Activated T-helper 2 cell treated with anti-CD3 and anti-CD28 coated beads, Interferon-gamma antibody, Interleukin-2, Interleukin-4, amounts not matched to agents 10 μg/mL and 5 μg/mL and 100 μg/mL, durations not matched to agents 14 hours and 24 hours and 36 hours (primary cell): ENCODE measurements around the gene UGT1A6. TPM values are rescaled to one million over a fixed set of nuclear protein-coding genes. Genes with fewer than 3 reads are reported as not detected.
"Not testable (repeated sequence)": the region's sequence is repeated elsewhere in the genome, so short reads cannot be mapped to it uniquely, and the experiment has no call there.

ENCODE experiments used
- DNase-seq: peaks from one replicate; pipeline ENCODE4 v3.0.0; 2021; ENCODE audit warnings: low spot score
- H3K27ac Mint-ChIP-seq: one replicate; pipeline ENCODE4 v1.8.0; 2021; ENCODE audit warnings: mixed read lengths
- H3K27me3 Mint-ChIP-seq: one replicate; pipeline ENCODE4 v1.8.0; 2021; ENCODE audit warnings: low read depth, mixed read lengths
- H3K36me3 Mint-ChIP-seq: one replicate; pipeline ENCODE4 v1.8.0; 2021; ENCODE audit warnings: low read depth, mixed read lengths
- H3K4me1 Mint-ChIP-seq: one replicate; pipeline ENCODE4 v1.8.0; 2021; ENCODE audit warnings: low read depth, mixed read lengths
- H3K4me3 Mint-ChIP-seq: one replicate; pipeline ENCODE4 v1.8.0; 2021; ENCODE audit warnings: low read depth, mild to moderate bottlenecking, moderate library complexity, mixed read lengths
- H3K9me3 Mint-ChIP-seq: one replicate; pipeline ENCODE4 v1.8.0; 2021; ENCODE audit warnings: mixed read lengths
- intact Hi-C: fragments of 100-400 bp; cut with micrococcal nuclease; formaldehyde crosslinking; loops from one replicate; pipeline ENCODE4 v1.15.1; 2023
- total RNA-seq: library from RNA; stranded (reverse); gene quantifications from 2 replicates; pipeline ENCODE4 v1.2.3, GENCODE V29; 2022

Gene UGT1A6
- total RNA-seq, 1 donor from 2014 or later: not detected

DNA sequence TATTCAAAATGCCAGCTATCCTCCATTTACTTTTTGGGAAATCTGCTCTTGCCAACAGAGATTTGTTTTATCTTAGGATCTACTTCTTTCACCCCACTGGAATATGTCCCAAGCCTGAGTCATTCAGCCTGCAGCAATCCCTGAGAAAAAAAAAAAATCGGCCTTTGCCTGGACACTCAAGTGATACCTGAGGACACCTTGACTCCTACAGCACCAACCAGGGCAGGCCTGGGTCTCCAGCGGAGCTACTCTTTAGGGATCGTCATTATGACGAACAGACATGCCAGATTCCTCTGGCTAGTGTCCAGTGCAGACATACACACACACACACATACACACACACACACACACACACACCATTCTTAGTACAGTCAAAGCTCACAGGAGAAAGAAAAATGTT lies 2.2 kb upstream of the UGT1A6 start:
- no peak overlapping the region for H3K4me3 Mint-ChIP-seq
- H3K27ac Mint-ChIP-seq: no peak overlapping the region
- no peaks in the 10 kb centered on the region for H3K9me3 Mint-ChIP-seq
- peaks cover 11% of the 10 kb centered on the region for H3K27me3 Mint-ChIP-seq
- H3K4me1 Mint-ChIP-seq: no peaks in the 10 kb centered on the region
- intact Hi-C loops: no loop called here
- H3K36me3 Mint-ChIP-seq: no peaks in the 10 kb centered on the region
- DNase-seq: no peak

- intact Hi-C loops: no loop called here
- Mint-ChIP-seq H3K4me3 (no peak overlapping the region), H3K9me3 (no peaks in the 10 kb centered on the region), H3K27ac (no peak overlapping the region), H3K27me3 (peaks cover 17% of the 10 kb centered on the region), H3K36me3 (no peaks in the 10 kb centered on the region), H3K4me1 (no peaks in the 10 kb centered on the region)
- DNase-seq: no peak
Observed at GRCh38 chr2:233691443-233692433, 952 bp upstream of the UGT1A6 start.

DNA sequence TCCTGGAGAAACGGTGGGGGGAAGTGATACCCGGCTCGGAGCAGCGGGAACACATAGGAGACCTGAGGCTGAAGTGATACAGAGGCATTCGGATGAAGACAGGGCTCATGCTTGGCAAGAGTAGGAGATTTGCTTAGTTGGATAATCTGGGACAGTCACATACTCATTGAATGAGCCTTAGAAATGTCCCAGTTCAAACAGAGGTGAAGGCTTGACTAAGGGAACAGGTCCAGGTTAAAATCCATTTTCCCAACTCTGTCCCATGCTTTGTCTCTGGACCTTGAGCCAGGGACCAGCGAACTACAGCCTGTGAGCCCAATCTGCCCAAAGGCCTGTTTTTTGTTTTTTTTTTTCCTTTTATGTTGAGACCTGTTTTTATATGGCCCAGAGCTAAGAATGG lies 1.3 kb downstream of the UGT1A6 start:
- Mint-ChIP-seq H3K27me3 (peaks cover 23% of the 10 kb centered on the region), H3K9me3 (no peaks in the 10 kb centered on the region), H3K27ac (no peak overlapping the region), H3K4me1 (no peaks in the 10 kb centered on the region), H3K36me3 (no peaks in the 10 kb centered on the region), H3K4me3 (no peak overlapping the region)
- intact Hi-C loops: no loop called here
- DNase-seq: no peak

DNA sequence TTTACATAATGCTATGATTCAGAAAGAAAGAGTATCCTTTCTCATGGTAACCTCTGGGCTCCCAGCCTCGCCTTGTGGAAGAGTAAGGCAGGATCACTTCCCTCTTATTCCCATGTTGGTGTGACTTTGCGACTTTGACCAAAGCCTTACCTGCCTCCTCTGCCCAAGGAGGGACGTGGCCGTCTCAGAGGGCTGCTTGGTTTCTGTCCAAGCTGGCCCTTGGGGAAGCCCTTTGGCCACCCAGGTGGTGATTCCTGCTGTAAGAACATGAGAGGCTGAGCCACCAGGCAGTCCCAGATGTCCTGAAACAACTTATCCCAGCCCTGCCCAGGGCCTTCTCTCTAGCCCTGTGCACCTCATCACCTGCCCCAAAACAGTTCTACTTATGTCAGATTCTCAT lies 6.0 kb downstream of the UGT1A6 start:
- H3K4me3 Mint-ChIP-seq: no peak overlapping the region
- DNase-seq: no peak
- H3K36me3 Mint-ChIP-seq: no peaks in the 10 kb centered on the region
- intact Hi-C loops: no loop called here
- H3K27ac Mint-ChIP-seq: no peak overlapping the region
- H3K9me3 Mint-ChIP-seq: no peaks in the 10 kb centered on the region
- H3K27me3 Mint-ChIP-seq: peaks cover 19% of the 10 kb centered on the region
- no peaks in the 10 kb centered on the region for H3K4me1 Mint-ChIP-seq

DNA sequence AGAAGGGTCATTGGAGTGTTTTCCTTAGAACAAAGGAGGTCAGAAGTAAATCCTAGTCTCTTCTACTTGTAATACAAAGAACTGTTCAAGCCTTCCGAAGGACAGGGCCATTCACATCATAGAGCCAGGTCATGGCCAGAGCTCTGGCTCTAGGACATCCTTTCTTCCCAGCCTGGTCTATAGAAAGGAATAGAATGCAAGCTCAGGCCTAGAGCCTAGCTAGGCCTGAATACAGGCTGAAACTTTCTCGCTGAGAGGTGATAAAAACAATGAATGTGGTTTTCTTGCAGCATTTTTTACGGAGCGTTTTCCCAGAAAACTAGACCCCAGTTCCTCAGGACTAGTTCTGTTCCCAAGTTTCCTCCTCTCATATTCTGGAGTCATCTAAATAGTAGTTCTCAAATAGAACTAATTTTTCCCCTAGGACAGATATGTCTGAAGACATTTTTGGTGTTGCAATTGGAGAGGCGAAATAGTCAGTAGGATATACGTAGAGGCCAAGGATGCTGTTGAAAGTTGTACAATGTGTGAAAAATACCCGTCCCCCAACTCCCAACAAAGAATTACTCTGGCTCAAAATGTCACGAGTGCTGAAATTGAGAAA lies 6.8 kb downstream of the UGT1A6 start:
- Mint-ChIP-seq H3K9me3 (no peaks in the 10 kb centered on the region), H3K27me3 (peaks cover 22% of the 10 kb centered on the region), H3K27ac (no peak overlapping the region), H3K36me3 (no peaks in the 10 kb centered on the region), H3K4me3 (no peak overlapping the region), H3K4me1 (no peaks in the 10 kb centered on the region)
- DNase-seq: no peak
- intact Hi-C loops: no loop called here

DNA sequence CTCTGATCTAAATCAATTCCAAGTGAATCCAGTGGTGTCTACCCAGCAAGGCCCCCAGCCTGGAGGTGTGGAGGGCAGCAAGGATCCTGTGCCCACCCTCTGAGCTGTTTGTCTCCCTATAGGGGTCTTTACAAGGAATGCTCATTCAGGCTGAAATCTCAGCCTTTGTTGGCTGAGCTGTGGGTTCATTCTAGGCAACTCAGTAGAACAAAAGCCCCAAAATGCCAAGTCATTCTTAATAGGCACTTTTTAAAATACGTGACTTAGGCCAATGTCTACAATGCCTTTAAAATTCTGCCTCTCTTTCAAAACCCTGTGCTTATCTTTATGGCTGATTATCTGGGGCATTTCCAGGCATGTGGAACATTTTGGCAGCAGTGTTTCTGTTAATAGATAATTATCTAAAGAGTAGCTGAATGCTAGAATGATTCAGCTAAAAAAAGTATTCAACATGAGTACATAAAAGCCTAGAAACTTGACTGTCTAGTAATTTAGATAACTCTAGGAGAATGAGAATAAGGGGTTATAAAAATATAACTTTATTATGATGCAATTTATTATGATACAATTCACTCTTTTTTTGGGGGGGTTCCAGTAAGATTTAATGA lies 7.4 kb downstream of the UGT1A6 start:
- no peaks in the 10 kb centered on the region for H3K4me1 Mint-ChIP-seq
- H3K4me3 Mint-ChIP-seq: no peak overlapping the region
- DNase-seq: no peak
- H3K9me3 Mint-ChIP-seq: no peaks in the 10 kb centered on the region
- peaks cover 22% of the 10 kb centered on the region for H3K27me3 Mint-ChIP-seq
- intact Hi-C loops: no loop called here
- H3K36me3 Mint-ChIP-seq: no peaks in the 10 kb centered on the region
- H3K27ac Mint-ChIP-seq: no peak overlapping the region

- H3K4me3 Mint-ChIP-seq, intact Hi-C loops: not testable (repeated sequence)
Observed at GRCh38 chr2:233700842-233701241, 8.2 kb downstream of the UGT1A6 start.

GRCh38 chr2:233702238-233702637 lies 9.5 kb downstream of the UGT1A6 start:
- DNase-seq: no peak
- Mint-ChIP-seq H3K4me1 (no peaks in the 10 kb centered on the region), H3K9me3 (no peaks in the 10 kb centered on the region)

More at GRCh38 chr2:233700842-233701241, 8.2 kb downstream of the UGT1A6 start:
- peaks cover 18% of the 10 kb centered on the region for H3K27me3 Mint-ChIP-seq
- not testable (repeated sequence) for H3K4me1 Mint-ChIP-seq, H3K36me3 Mint-ChIP-seq, H3K27ac Mint-ChIP-seq, H3K9me3 Mint-ChIP-seq, DNase-seq

GRCh38 chr2:233705911-233706506 lies 13.3 kb downstream of the UGT1A6 start:
- peaks cover 14% of the 10 kb centered on the region for H3K27me3 Mint-ChIP-seq
- no peaks in the 10 kb centered on the region for H3K9me3 Mint-ChIP-seq
- no peaks in the 10 kb centered on the region for H3K36me3 Mint-ChIP-seq
- no peak overlapping the region for H3K27ac Mint-ChIP-seq
- DNase-seq: no peak
- H3K4me3 Mint-ChIP-seq: no peak overlapping the region
- intact Hi-C loops: no loop called here
- H3K4me1 Mint-ChIP-seq: no peaks in the 10 kb centered on the region

More at GRCh38 chr2:233702238-233702637, 9.5 kb downstream of the UGT1A6 start:
- intact Hi-C loops: no loop called here
- no peak overlapping the region for H3K4me3 Mint-ChIP-seq
- no peak overlapping the region for H3K27ac Mint-ChIP-seq
- H3K27me3 Mint-ChIP-seq: peaks cover 9% of the 10 kb centered on the region
- no peaks in the 10 kb centered on the region for H3K36me3 Mint-ChIP-seq

DNA sequence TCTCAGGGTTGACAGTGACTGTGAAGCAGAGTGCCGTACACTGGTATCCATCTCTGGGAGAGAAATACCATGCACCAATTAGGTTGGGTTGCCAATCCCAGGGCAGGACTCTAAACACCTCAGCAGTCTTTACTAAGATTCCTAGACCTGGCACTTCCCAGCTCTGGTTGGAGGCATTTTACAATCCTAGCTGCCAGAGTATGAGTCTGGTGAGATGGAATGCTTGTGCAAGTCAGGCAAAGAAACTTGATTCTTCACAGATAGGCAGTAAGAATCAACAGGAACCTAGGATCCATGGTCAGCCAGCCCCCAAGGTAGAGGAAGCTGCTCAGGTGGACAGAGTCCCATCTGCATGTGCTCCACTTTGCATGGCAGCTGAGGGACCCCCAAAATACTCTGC lies 14.0 kb downstream of the UGT1A6 start:
- H3K27ac Mint-ChIP-seq: no peak overlapping the region
- H3K9me3 Mint-ChIP-seq: no peaks in the 10 kb centered on the region
- H3K4me1 Mint-ChIP-seq: no peaks in the 10 kb centered on the region
- no peaks in the 10 kb centered on the region for H3K36me3 Mint-ChIP-seq
- no peak for DNase-seq
- H3K4me3 Mint-ChIP-seq: no peak overlapping the region
- intact Hi-C loops: no loop called here
- peaks cover 13% of the 10 kb centered on the region for H3K27me3 Mint-ChIP-seq

DNA sequence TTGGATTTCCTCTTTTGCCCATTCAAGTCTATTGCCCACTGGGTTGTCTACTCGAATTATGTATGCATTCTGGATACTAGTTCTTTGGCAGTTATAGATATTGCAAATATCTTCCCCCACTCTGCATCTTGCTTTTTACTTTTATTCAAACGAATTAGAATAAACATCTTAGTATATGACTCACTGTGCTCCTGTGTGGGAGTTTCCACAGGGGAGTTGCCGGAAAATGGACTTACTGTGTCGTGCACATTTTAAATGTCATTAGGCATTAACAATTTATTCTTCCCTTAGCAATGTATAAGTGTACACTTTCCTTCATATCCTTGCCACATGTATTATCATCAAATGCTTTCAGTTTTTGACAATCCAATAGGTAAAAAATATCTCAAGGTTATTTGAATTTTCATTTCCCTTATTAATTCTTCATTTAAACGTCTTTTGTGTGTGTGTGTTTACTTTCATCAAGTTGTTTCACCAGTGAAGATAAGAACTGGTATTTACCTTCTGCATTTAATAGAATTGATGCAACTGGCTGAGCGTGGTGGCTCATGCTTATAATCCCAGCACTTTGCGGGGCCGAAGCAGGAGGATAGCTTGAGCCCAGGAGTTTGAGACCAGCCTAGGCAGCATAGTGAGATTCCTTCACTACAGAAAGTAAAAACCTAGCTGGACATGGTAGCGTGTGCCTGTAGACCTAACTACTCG lies 15.4 kb downstream of the UGT1A6 start:
- Mint-ChIP-seq H3K27ac (no peak overlapping the region), H3K9me3 (no peaks in the 10 kb centered on the region), H3K36me3 (no peaks in the 10 kb centered on the region), H3K4me1 (no peaks in the 10 kb centered on the region), H3K4me3 (no peak overlapping the region), H3K27me3 (peaks cover 19% of the 10 kb centered on the region)
- intact Hi-C loops: no loop called here
- no peak for DNase-seq

DNA sequence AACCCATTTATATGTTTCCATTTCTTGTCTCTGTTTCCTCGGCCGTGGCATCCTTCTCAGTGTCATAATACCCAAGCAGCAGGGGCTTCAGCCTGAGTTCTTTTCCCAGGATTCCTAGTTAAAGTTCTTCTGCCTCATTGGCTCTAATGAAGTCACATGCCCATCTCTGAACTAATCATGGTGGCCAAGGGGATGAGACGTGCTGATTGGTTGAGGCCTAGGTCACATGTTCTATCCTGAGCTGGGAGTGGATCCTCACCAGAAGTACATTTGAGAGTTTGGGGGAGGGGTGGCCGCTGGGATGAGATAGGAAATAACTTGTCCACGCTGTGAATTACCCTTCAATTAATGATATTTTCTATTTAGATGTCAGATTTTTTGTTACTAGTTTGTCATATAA lies 16.3 kb downstream of the UGT1A6 start:
- H3K4me1 Mint-ChIP-seq: peaks cover 2% of the 10 kb centered on the region
- DNase-seq: no peak
- H3K36me3 Mint-ChIP-seq: no peaks in the 10 kb centered on the region
- no peak overlapping the region for H3K4me3 Mint-ChIP-seq
- no peak overlapping the region for H3K27ac Mint-ChIP-seq
- no peaks in the 10 kb centered on the region for H3K9me3 Mint-ChIP-seq
- H3K27me3 Mint-ChIP-seq: peaks cover 19% of the 10 kb centered on the region
- intact Hi-C loops: no loop called here
